VCaP (cell line): ENCODE results near the gene ZNF792.
"Not testable (repeated sequence)": the region's sequence is repeated elsewhere in the genome, so short reads cannot be mapped to it uniquely, and the experiment has no call there.

Experiments
- H3K27ac ChIP-seq: fragments of 450-650 bp; 2 replicates; pipeline ENCODE4 v1.5.1; 2017
- CTCF ChIP-seq: fragments of 450-650 bp; conservative IDR thresholded peaks from 2 replicates; pipeline ENCODE4 v1.5.1; 2017; ENCODE audit warnings: mild to moderate bottlenecking, moderate library complexity

ZNF792 gene

GRCh38 chr19:34963573-34964406 is at the start of gene ZNF792:
Gene ZNF792, minus strand, starts transcription at chr19:34964229. Its CDS starts 567 bp downstream, at chr19:34963662.
- TF ChIP-seq CTCF = no peak

GRCh38 chr19:35013041-35013819 is 49.2 kb upstream of the ZNF792 start:
- no peak overlapping the region for H3K27ac ChIP-seq
- TF ChIP-seq CTCF = peak; percentile 94

More at GRCh38 chr19:34963573-34964406, at the start of gene ZNF792:
- peak within 1 kb of the TSS; percentile 97 for H3K27ac ChIP-seq

- H3K27ac ChIP-seq = no peak overlapping the region
- no peak for TF ChIP-seq CTCF
These were observed 48.0 kb upstream of the ZNF792 start for GRCh38 chr19:35011737-35012682.

GRCh38 chr19:35011091-35011689 is 47.2 kb upstream of the ZNF792 start:
- no peak for TF ChIP-seq CTCF
- H3K27ac ChIP-seq = no peak overlapping the region

- no peak for TF ChIP-seq CTCF
- H3K27ac ChIP-seq = no peak overlapping the region
These were observed 45.7 kb upstream of the ZNF792 start for GRCh38 chr19:35009424-35010415.

GRCh38 chr19:35008891-35009341 is 44.9 kb upstream of the ZNF792 start:
- H3K27ac ChIP-seq = no peak overlapping the region
- TF ChIP-seq CTCF = no peak

GRCh38 chr19:35007427-35007826 is 43.4 kb upstream of the ZNF792 start:
- H3K27ac ChIP-seq = not testable (repeated sequence)
